Measurements from ENCODE around the gene MAN1C1.

- TF ChIP-seq CTCF (IDR thresholded peaks at IDR 0.05) = no peak
- TF ChIP-seq EZH2 (IDR thresholded peaks at IDR 0.05) = no peak
Observed at GRCh38 chr1:25651036-25651640, 34.5 kb downstream of the MAN1C1 start.

All from neural progenitor cell (in vitro differentiated cells).